ENCODE data around the gene MPHOSPH6.
"Not testable (repeated sequence)": the region's sequence is repeated elsewhere in the genome, so short reads cannot be mapped to it uniquely, and the experiment has no call there.

The MPHOSPH6 gene

DNA sequence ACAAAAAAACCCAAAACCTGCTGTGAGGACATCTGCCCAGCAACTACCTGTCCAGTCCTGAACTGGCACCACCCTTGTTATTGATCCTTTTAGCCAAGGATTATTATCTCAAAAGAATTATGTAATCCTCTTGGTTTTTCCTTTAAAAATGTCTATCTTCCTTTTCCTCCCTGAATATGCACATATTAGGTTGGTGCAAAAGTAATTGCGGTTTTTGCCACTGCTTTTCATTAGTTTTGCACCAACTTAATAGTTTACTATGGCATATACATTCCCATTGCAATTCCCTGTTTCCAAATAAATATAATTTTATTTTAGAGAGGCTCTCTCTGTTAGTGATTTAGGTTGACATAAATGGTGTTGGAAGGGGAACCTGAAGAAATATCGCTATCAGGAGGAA is 51.3 kb downstream of the MPHOSPH6 start:
- DNase-seq (ENCODE audit: low read depth) = no peak

DNA sequence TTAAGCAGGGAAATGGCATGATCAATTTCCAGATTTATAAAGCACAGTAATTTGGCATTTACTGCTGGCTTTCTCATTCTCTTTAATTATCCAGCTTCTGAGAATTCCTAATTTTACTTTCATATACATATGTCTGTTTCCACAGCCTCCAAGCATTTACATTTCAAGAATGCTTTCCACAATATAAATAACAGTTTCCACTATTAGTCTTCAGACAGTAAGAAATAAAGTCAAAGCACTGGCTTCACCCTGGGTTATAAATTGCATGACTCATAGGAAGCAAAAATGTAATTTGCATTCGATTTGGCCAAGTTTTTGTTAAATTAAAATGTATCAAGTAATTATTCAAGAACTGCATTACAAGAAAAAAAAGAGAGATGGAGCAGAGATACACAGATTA is 53.5 kb downstream of the MPHOSPH6 start:
- no peak for DNase-seq (ENCODE audit: low read depth)

DNA sequence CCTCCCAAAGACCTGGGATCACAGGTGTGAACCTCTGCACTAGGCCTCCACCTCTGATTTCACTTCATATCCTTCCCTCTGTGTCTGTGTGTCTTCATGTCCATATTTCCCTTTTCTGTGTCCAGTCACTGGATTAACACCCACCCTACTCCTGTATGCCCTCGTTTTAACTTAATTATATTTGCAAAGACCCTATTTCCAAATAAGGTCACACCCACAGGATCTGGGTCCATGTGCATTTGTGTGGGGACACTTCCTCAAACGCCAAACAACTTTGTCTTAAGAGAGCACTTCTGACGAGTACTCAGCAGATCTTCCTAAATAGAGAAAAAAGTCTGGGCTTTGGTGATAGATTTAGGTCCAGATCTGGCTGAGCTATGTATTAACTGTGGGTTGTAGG is 56.3 kb downstream of the MPHOSPH6 start:
- no peak for DNase-seq (ENCODE audit: low read depth)

GRCh38 chr16:82111944-82112343 is 58.1 kb downstream of the MPHOSPH6 start:
- DNase-seq (ENCODE audit: low read depth) = no peak

GRCh38 chr16:82109266-82109665 is 60.8 kb downstream of the MPHOSPH6 start:
- not testable (repeated sequence) for DNase-seq (ENCODE audit: low read depth)

- DNase-seq (ENCODE audit: low read depth) = no peak
Observed at GRCh38 chr16:82108774-82109173, 61.2 kb downstream of the MPHOSPH6 start.

DNA sequence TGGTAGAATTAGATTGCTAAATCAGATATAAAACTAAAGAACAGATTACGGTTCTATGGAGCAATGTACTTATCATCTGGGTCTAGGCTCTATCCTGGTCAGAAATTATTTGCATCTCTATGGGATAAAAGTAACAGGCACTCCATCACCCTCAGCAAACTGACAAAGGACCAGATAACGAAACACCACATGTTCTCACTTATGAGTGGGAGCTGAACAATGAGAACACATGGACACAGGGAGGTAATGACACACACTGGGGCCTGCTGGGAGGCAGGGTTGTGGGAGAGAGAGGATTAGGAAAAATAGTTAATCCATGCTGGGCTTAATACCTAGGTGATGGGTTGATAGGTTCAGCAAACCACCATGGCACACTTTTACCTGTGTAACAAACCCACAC is 61.9 kb downstream of the MPHOSPH6 start:
- no peak for DNase-seq (ENCODE audit: low read depth)

DNA sequence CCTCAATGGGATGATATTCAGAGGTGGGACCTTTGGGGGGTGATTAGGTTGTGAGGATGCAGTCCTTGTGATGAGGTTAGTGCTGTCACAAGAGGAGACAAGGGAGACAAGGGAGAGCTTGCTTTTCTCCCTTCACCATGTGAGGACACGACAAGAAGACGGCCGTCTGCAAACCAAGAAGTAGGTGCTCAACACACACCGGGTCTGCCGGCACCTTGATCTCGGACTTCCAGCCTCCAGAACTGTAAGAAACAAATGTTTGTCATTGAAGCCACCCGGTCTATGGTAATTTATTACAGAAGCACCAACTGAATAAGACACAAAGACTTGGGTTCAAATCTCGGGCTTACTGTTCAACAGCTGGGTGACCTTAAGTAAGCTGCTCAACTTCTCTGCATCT is 64.9 kb downstream of the MPHOSPH6 start:
- no peak for DNase-seq (ENCODE audit: low read depth)

All from HS-5 (cell line).